ENCODE data around the gene INSYN2A. TPM values are rescaled to one million over a fixed set of nuclear protein-coding genes. Genes with fewer than 3 reads are reported as not detected.

The INSYN2A gene
- total RNA-seq (ENCODE audit: low replicate concordance) = 0.15 and 0.23 TPM in 2 replicates

GRCh38 chr10:127196282-127197153 is at the start of gene INSYN2A:
Gene INSYN2A (minus strand): TSS chr10:127196591. CDS start chr10:127176395, 20,196 bp downstream.

Data from smooth muscle cell of the coronary artery (primary cell).